Hepatocyte (in vitro differentiated cells): Measurements from ENCODE around the gene EXD2. TPM values are rescaled to one million over a fixed set of nuclear protein-coding genes. Genes with fewer than 3 reads are reported as not detected.

Experiments
- DNase-seq: peaks from one replicate; pipeline ENCODE4 v3.0.0-alpha.2; 2016; ENCODE audit warnings: low spot score
- H2AFZ ChIP-seq: fragments of 200-600 bp; sonication (generic); 2 replicates; pipeline ENCODE4 v1.6.0; 2016; ENCODE audit warnings: antibody characterized with exemption, mild to moderate bottlenecking
- H3K27ac ChIP-seq: fragments of 200-600 bp; sonication (generic); 2 replicates; pipeline ENCODE4 v1.5.1; 2016; ENCODE audit warnings: mild to moderate bottlenecking
- H3K27me3 ChIP-seq: fragments of 200-600 bp; sonication (generic); 2 replicates; pipeline ENCODE4 v1.6.1; 2016
- H3K36me3 ChIP-seq: fragments of 200-600 bp; sonication (generic); replicated peaks from 2 replicates; pipeline ENCODE4 v1.5.1; 2016; ENCODE audit warnings: low read depth; ENCODE audit not compliant: insufficient read depth
- H3K4me1 ChIP-seq: fragments of 200-600 bp; sonication (generic); 2 replicates; pipeline ENCODE4 v1.5.1; 2016; ENCODE audit warnings: mild to moderate bottlenecking, moderate library complexity; ENCODE audit not compliant: insufficient read depth
- H3K4me2 ChIP-seq: fragments of 200-600 bp; sonication (generic); 2 replicates; pipeline ENCODE4 v1.6.0; 2016
- H3K4me3 ChIP-seq: fragments of 200-600 bp; sonication (generic); 2 replicates; pipeline ENCODE4 v1.5.1; 2016; ENCODE audit warnings: mild to moderate bottlenecking
- H3K79me2 ChIP-seq: fragments of 200-600 bp; sonication (generic); 2 replicates; pipeline ENCODE4 v1.6.0; 2017; ENCODE audit warnings: mild to moderate bottlenecking
- H3K9me2 ChIP-seq: fragments of 200-600 bp; sonication (generic); replicated peaks from 2 replicates; pipeline ENCODE4 v1.6.0; 2017; ENCODE audit warnings: mild to moderate bottlenecking; ENCODE audit not compliant: insufficient read depth
- H3K9me3 ChIP-seq: fragments of 200-600 bp; sonication (generic); 2 replicates; pipeline ENCODE4 v1.5.1; 2016; ENCODE audit warnings: low read depth, mild to moderate bottlenecking
- H4K20me1 ChIP-seq: fragments of 200-600 bp; sonication (generic); 2 replicates; pipeline ENCODE4 v1.6.0; 2016; ENCODE audit warnings: mild to moderate bottlenecking; ENCODE audit not compliant: insufficient read depth, poor library complexity, severe bottlenecking
- EZH2 ChIP-seq: fragments of 200-600 bp; sonication (generic); IDR thresholded peaks from 2 replicates; pipeline ENCODE4 v1.6.1; 2016; ENCODE audit warnings: antibody characterized with exemption, mild to moderate bottlenecking, borderline replicate concordance
- EZH2phosphoT487 ChIP-seq: fragments of 200-600 bp; sonication (generic); IDR thresholded peaks from one replicate; pipeline ENCODE4 v1.6.1; 2018; ENCODE audit warnings: antibody characterized with exemption, mild to moderate bottlenecking, low read depth, moderate library complexity; ENCODE audit not compliant: unreplicated experiment, severe bottlenecking
- WGBS: methylation state at CpG from one replicate; pipeline ENCODE4 v1.1.6; 2016; ENCODE audit warnings: low lambda C conversion rate; ENCODE audit errors: missing lambda C conversion rate; 5-methylcytosine and 5-hydroxymethylcytosine counted together
- polyA plus RNA-seq: library from polyadenylated mRNA; unstranded; fragments of >200 nt; fragmentation: Nextera tagmentation; extraction: Ambion mirVana; gene quantifications from 2 replicates; pipeline ENCODE4 v1.2.1, GENCODE V29; 2016
- total RNA-seq: library from RNA; depleted of rRNA; stranded (reverse); fragments of >200 nt; gene quantifications from 2 replicates; pipeline ENCODE4 v1.2.3, GENCODE V29; 2014
- TF ChIP-seq, protein P1 (sequence below): fragments of 200-600 bp; sonication (generic); IDR thresholded peaks from 2 replicates; pipeline ENCODE4 v1.5.1; 2016; ENCODE audit warnings: antibody characterized with exemption, mild to moderate bottlenecking; ENCODE audit not compliant: poor library complexity

EXD2 gene
- total and polyA plus RNA-seq, 2 experiments from 2014 or later: 16.2 to 18.1 TPM

DNA sequence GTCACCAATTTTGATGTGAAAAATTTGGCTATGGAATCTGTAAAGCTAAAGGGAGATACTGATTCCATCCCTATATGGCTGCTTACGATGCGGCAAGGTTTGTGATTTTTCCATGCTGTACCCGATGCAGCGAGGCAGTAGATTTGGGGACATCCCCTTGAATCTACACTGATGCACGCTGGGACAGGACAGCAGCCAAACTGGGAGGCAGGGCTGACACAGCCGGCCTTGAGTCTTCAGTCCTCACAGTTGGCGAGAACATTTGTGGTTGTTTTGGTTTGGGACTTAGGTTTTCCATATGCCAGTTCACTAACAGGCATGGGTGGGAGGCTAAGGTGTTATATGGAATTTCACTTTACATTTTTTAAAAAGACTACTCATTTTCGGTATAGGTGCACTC lies 72.5 kb downstream of the EXD2 start:
- Histone ChIP-seq H3K9me2 (no peaks in the 10 kb centered on the region), H2AFZ (no peak overlapping the region), H4K20me1 (no peaks in the 10 kb centered on the region), H3K27me3 (peaks cover 18% of the 10 kb centered on the region), H3K79me2 (no peaks in the 10 kb centered on the region), H3K36me3 (no peaks in the 10 kb centered on the region), H3K9me3 (no peaks in the 10 kb centered on the region), H3K4me3 (no peak overlapping the region), H3K4me1 (peaks cover 11% of the 10 kb centered on the region), H3K27ac (no peak overlapping the region), H3K4me2 (no peak overlapping the region)
- TF ChIP-seq EZH2 (no peak), EZH2phosphoT487 (no peak)
- TF ChIP-seq, protein P1, sequence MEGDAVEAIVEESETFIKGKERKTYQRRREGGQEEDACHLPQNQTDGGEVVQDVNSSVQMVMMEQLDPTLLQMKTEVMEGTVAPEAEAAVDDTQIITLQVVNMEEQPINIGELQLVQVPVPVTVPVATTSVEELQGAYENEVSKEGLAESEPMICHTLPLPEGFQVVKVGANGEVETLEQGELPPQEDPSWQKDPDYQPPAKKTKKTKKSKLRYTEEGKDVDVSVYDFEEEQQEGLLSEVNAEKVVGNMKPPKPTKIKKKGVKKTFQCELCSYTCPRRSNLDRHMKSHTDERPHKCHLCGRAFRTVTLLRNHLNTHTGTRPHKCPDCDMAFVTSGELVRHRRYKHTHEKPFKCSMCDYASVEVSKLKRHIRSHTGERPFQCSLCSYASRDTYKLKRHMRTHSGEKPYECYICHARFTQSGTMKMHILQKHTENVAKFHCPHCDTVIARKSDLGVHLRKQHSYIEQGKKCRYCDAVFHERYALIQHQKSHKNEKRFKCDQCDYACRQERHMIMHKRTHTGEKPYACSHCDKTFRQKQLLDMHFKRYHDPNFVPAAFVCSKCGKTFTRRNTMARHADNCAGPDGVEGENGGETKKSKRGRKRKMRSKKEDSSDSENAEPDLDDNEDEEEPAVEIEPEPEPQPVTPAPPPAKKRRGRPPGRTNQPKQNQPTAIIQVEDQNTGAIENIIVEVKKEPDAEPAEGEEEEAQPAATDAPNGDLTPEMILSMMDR: no peak
- DNase-seq: no peak
- WGBS: 92% methylated on average over 8 of the region's 8 CpGs

DNA sequence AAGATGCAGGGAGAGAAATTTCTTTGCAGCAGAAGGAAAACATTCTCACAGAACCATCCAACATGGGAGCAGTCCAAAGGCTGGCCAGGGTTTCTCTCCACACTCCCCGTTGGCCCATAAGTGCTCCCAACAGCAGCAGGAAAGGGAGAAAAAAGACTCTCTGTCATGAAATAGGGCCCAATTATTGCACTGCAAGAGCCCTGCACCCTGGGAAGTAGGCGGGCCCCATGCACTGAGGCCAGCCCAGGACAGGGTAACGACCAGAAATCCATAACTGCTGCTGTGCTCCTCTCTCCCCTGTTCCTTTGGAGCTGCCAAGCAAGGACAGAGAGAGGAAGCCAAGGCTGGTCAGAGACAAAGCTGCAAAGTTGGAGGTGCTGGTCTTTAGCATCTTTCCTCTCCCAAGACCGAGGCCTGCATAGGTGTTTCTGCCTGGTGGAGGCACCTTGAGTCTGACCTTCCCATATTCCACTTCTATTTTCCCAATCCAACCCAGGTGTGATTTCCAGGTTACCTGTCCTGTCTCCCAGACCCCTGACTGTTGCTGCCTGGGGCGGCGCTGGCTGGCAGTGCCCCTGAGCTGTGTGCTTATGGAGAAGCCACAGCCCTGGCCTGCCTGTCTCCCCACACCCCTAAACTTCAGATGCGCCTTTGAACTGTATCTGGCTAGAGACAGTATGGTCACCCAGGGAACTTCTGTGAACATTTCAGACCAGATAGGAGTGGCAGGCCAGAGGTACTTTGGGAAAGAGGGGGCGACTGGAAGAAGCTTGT lies 75.5 kb downstream of the EXD2 start:
- no peak overlapping the region for H3K27ac ChIP-seq
- H3K4me1 ChIP-seq: no peaks in the 10 kb centered on the region
- H3K4me2 ChIP-seq: no peak overlapping the region
- no peak overlapping the region for H2AFZ ChIP-seq
- no peaks in the 10 kb centered on the region for H3K9me3 ChIP-seq
- TF ChIP-seq, protein P1: no peak
- no peak for TF ChIP-seq EZH2
- no peak for TF ChIP-seq EZH2phosphoT487
- DNase-seq: no peak
- no peaks in the 10 kb centered on the region for H3K36me3 ChIP-seq
- no peak overlapping the region for H3K4me3 ChIP-seq
- peaks cover 14% of the 10 kb centered on the region for H3K27me3 ChIP-seq
- H4K20me1 ChIP-seq: no peaks in the 10 kb centered on the region
- 88% methylated on average over 8 of the region's 8 CpGs for WGBS
- H3K79me2 ChIP-seq: no peaks in the 10 kb centered on the region
- H3K9me2 ChIP-seq: no peaks in the 10 kb centered on the region

DNA sequence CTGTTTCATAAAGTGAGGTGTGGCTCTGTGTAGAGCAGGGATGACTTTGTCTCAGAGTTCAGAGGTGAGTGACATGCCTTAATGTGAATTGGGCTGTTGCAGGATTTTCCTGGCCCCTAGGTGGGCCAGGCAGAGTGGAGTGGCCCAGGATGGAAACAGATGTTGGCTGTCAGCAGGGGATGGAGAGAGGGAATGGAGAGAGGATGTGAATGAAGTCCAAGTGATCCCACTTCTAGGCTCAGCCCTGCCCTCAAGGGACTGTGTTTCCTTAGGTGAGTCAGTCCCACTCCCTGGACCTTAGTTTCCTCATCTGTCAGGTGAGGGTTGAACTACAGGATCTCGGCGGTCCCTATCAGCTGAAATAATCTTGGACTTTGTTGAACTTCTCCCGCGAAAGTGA lies 76.2 kb downstream of the EXD2 start:
- TF ChIP-seq, protein P1: no peak
- Histone ChIP-seq H3K79me2 (no peaks in the 10 kb centered on the region), H3K4me3 (no peak overlapping the region), H4K20me1 (no peaks in the 10 kb centered on the region), H3K27me3 (peaks cover 11% of the 10 kb centered on the region), H3K9me3 (no peaks in the 10 kb centered on the region), H2AFZ (no peak overlapping the region), H3K4me2 (no peak overlapping the region), H3K36me3 (no peaks in the 10 kb centered on the region), H3K9me2 (no peaks in the 10 kb centered on the region), H3K27ac (no peak overlapping the region), H3K4me1 (no peaks in the 10 kb centered on the region)
- no peak for DNase-seq
- WGBS: 60% methylated on average over 4 of the region's 4 CpGs

DNA sequence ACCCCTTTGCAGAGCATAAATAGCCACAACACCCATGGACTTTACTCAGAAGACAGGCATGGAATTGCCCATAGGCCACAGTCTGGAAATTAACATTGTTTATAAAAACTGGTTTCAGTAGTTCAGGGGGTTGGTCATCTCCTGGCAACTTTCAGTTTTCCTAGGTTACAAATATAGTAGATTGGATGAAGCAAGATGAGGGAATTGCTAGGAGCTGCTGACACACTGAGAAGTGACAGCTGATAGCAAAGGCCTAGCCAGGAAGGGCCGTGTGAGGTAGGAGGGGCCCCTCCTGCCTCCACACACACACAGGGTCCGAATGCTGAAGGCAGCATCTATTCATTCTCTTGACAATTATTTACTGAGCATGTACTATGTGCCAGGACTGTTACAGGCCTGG lies 76.9 kb downstream of the EXD2 start:
- H3K36me3 ChIP-seq: no peaks in the 10 kb centered on the region
- H3K9me3 ChIP-seq: no peaks in the 10 kb centered on the region
- no peaks in the 10 kb centered on the region for H3K4me1 ChIP-seq
- no peaks in the 10 kb centered on the region for H3K9me2 ChIP-seq
- H3K27ac ChIP-seq: no peak overlapping the region
- H4K20me1 ChIP-seq: no peaks in the 10 kb centered on the region
- H2AFZ ChIP-seq: no peak overlapping the region
- peaks cover 7% of the 10 kb centered on the region for H3K27me3 ChIP-seq
- H3K4me3 ChIP-seq: no peak overlapping the region
- TF ChIP-seq, protein P1: no peak
- no peak for TF ChIP-seq EZH2phosphoT487
- no peak for TF ChIP-seq EZH2
- no peak overlapping the region for H3K4me2 ChIP-seq
- WGBS: 72% methylated on average over 2 of the region's 2 CpGs
- no peaks in the 10 kb centered on the region for H3K79me2 ChIP-seq
- DNase-seq: no peak
